ENCODE measurements around the gene NMU.
"Not testable (repeated sequence)": the region's sequence is repeated elsewhere in the genome, so short reads cannot be mapped to it uniquely, and the experiment has no call there.

NMU gene

DNA sequence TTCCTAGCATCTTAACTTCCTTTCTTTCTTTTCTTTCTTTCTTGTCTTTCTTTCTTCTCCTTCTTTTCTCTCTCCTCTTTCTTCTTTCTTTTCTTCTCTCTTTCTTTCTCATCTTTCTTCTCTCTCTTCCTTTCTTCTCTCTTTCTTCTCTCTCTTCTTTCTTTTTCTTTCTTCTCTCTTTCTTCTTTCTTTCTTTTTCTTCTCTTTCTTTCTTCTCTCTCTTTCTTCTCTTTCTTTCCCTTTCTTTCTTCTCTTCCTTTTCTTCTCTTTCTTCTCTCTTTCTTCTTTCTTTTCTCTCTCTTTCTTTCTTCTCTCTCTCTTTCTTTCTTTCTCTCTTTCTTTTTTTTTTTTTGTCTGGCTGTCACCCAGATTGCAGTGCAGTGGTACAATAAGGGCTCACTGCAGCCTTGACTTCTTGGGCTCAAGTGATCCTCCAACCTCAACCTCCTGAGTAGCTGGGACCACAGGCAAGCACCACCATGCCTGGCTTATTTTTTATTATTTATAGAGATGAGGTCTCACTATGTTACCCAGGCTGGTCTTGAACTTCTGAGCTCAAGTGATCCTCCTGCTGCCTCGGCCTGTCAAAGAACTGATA is 17.5 kb downstream of the NMU start:
- no peak for DNase-seq

DNA sequence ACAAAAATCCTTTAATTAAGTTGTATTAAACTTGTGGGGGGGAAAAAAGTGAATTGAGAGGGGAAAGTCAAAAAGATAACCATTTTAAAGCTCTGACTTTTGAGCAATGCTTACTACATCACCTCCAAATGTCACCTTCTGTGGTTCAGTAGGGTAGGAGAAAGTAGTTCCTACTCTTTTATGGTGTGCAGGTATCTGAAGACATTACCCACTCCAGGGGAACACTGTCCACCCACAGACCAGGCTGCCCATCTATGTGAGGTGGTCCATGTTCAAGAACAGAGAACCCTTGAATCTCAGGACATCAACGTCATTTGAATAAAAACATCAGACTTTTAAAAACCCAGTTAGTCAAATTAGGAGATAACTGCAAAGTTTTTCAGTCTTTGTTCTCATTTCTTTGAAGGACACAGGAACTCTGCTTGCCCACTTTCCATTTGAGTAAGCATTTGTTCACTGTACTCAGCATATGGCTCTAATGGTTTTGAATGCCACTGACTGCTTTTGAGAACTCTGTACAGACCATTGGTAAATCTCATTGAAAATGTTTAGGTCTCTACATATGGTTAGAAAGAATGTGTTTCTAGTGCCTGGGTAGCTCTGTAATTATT is 18.4 kb downstream of the NMU start:
- DNase-seq, result no peak

DNA sequence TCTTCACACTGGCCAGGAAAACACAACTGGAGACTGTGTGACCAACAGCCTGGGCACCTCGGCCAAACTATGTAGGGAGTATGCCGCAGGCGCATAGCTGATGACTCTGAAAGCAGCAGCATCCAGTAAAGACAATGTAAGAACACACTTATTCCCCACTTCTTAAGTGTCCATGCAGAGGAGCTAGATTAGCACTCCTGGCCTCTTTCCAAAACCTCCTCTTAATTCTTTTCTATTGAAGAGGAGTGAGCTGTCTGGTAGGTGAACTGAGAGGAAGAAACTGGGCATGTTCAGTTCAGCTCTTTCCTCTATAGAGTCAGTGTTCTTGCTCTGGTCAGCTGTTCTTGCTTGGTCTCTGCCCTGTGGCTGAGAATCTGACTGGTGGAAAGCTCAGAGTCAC is 21.1 kb downstream of the NMU start:
- no peak for DNase-seq

DNA sequence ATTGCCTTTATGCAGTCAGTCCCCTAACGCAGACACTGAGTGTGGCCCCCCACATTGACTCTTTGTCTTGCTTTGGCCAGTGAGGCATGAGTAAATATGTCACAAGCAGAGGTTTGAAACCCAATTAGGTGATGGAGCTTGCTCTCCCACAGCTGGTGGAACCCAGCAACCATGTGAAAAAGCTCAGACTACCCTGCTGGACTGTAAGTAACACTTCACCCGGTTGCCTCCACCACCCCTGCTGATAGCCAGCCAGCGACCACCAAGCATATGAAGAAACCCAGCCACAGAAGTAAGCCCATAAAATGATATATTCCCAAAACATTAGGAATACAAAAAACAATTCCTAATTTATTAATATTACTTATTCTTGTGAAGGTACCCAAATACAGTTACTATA is 22.5 kb downstream of the NMU start:
- DNase-seq, result no peak

DNA sequence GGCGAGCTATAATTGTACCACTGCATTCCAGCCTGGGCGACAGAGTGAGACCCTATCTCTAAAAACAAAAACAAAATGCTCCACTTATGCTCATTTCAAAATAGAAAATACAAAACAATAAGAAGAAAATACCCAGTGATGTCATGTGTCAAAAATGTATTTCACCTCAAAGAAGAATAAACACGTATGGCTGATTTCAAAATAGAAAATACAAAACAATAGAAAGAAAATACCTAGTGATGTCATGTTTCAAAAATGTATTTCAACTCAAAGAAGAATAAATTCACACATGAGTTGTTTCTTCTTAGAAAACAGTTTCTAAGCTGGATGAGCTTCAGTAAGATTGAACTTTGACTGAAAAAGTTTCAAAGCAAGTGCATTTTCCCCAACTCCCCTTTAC is 23.8 kb downstream of the NMU start:
- no peak for DNase-seq

DNA sequence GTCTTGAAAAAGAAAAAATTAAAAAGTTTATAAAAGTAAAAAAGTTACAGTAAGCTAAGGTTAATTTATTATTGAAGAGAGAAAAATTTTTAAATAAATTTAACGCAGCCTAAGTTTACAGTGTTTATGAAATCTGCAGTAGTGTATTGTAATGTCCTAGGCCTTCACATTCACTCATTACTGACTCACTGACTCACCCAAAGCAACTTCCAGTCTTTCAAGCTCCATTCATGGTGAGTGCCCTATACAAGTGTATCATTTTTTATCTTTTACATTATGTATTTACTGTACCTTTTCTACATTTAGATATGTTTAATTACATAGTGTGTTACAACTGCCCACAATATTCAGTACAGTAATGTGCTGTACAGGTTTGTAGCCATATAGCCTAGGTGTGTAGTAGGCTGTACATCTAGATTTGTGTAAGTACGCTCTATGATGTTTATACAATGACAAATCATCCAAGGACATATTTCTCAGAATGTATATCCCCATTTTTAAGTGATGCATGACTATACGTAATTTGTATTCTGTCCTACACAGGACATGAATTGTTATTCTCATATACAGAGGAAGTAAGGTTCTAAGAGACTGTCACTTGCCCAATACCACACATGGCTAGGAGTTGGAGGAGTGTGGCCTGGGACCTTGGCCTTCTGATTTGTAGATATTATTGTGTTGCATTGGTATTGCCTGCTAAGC is 24.6 kb downstream of the NMU start:
- DNase-seq, result no peak

DNA sequence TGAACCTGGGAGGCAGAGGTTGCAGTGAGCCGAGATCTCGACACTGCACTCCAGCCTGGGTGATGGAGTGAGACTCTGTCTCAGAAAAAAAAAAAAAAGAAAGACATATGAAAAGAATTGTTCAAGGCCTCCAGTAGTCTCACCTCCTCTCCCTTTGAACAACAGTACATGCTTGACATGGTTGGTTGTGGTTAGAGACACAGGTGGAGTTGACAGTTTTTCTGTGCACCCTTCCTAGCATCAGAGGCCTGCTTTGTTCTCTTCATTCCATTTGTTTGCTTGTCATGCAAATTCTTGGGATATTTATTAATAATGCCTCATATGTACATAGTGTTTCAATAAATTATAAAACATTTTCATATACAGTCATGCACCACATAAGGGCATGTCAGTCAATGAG is 25.7 kb downstream of the NMU start:
- DNase-seq, result no peak

DNA sequence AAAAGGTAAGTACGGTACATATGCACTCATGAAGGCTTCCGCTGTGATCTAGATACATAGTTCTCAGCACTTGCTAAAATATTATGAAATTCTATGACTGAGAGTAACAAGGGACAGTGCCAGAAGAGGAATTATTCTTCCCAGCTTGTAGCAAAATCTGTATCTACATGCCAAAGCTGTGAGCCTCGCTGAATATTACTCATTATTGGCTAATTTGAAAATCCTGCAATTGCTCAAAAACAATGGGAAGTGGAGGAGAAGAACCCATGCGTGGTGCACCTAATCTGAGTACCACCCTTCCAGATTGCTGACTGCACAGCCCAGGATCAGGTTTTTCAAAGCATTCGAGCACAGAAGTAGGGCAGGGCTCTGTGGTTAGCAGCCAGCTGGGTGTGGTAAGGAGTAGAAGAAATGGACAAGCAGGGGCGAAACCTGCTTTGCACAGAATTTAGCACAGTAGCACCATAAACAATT is 26.7 kb downstream of the NMU start:
- DNase-seq, result no peak

DNA sequence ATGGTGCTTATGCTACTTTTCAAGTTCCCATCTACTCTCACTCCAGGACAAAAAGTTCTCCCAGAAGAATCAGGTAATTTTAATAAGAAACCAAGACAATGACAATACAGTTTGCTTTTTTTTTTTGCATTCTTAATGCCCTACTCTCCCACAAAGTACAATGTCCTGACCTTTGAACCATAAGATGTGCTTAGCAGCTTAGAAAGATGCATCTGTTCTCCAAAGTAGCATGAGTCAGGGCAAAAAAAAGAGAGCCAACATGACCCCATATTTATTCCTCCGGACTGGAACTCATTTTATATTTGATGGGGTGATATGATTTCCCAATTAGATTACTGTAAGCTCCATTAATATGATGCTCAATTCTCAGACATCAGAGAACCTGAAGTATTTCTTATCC is 27.5 kb downstream of the NMU start:
- no peak for DNase-seq

DNA sequence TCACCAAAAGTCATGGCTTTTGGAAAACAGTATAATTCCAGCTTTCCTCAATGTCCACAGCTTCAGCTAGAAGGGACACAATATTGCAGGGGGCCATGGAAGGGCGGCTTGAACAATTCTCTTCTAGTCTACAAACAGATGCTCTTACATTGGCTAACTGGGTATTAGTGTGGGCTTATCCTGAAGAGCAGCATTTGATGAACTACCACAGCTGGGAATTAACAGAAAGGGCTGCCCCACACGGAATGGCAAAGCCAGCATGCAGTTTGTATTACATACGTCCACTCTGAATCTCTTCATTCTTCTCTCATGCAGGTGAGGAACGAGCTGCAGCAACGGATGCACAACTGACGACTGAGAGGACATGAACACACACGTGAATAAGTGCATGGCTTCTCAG is 31.1 kb downstream of the NMU start:
- DNase-seq, result no peak

DNA sequence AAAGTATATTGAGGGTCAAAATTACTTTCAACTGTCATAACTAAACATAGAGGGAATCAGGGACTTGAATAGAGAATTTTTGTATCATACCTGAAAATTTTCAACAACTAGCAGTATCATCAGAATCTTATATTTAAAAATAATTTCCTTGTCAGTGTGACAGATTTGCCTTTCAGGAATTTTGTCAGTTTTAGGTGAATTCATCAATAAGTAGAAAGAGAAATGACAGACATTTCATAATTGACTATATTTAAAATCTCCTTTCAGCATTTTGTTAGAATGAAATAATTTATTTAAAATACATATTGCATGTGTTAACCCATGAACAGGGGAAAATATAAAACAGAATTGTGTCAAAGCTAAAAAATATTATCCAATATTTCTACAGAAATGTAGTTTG is 35.5 kb downstream of the NMU start:
- no peak for DNase-seq

DNA sequence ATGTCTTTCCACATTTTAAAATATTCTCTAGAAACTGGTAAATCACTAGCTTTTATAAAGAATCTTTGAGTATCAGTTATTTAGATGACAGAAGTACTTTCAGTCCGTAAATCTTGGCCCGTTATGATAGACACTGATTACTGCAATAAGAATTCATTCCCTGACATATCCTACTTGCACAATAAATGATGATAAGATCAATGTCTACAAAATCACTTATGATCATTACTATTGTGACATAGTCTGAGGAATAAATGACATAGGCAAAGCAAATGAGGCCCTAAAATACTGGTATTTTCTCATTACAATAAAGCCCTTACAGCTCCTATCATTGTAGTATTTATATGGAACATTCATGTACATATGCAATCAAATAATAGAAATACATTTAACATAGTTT is 37.5 kb downstream of the NMU start:
- no peak for DNase-seq

DNA sequence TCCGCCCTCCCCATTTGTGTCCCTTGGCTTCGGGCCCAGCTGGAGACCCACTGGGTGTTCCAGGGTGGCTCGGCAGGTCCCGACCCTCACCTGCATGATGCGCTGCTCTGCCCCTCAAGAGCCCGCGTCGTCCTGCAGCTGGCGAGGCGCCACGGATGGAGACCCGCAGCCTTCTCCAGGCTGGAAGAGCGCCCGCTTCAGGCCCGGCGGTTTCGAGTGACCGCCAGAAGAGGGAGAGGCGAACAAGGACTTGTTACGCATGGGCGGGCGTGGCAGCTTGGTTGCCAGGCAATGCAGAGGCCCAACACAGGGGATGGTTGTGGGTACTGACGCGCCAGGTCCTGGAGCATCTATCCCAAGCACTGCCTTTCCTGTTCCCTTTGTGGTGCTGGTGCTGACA is 44.1 kb downstream of the NMU start, which contains the start of gene PDCL2:
Gene PDCL2, minus strand, starts transcription at position 232 of the 400 bp plus-strand sequence. Its CDS starts 136 bp downstream, at position 96.
- no peak for DNase-seq

DNA sequence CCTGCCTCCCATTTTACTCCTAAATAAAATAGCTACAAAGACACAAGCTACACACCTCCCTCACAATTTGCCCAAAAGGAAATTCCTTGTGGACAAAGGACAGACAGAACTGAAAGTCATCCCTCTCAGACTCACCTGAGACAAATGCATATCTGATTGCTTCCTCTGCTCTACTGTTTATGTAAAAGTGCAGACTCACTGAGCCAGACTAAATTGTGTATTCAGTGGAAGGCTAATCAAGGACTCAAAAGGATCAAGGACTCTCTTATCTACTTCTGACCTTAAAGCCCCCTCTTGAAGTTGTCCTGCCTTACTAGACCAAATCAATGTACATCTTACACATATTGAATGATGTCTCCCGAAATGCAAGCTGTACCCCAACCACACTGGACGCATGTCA is 47.9 kb downstream of the NMU start:
- no peak for DNase-seq

DNA sequence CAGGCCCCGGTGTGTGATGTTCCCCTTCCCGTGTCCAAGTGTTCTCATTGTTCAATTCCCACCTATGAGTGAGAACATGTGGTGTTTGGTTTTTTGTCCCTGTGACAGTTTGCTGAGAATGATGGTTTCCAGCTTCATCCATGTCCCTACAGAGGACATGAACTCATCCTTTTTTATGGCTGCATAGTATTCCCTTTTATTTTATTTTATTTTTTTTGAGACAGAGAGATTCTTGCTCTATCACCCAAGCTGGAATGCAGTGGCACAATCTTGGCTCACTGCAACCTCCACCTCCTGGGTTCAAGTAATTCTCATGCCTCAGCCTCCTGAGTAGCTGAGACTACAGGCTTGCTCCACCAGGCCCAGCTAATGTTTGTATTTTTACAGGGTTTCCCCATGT is 53.3 kb downstream of the NMU start:
- DNase-seq, result not testable (repeated sequence)

DNA sequence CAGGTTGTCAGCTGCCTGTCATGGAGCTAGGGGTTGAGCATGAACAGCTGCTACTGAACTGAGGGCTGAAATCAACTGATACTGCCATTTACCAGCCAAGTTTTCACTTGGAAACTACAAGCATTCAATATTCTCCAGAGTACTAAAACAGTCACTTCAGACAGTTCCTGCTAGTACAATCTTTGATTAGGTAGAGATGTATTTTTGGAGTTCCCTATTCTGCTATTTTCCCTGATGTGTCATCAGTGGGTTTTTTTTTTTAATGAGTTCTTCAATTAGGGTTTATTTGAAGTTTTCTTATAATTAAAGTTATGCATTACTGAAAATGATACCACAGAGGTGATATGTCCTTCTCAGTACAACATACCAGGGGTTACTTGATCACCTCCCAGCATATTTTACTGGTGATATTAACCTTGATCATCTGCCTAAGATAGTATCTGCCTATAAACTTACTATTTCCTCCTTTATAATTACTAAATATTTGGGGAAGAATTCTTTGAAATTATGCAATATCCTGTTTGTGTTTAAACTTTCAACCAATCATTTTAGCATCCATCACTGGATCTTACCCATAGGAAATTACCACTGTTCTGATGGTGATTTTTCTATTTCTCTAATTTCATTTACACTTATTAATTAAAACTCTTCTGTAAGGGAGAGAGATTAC is 57.6 kb downstream of the NMU start:
- DNase-seq, result no peak

DNA sequence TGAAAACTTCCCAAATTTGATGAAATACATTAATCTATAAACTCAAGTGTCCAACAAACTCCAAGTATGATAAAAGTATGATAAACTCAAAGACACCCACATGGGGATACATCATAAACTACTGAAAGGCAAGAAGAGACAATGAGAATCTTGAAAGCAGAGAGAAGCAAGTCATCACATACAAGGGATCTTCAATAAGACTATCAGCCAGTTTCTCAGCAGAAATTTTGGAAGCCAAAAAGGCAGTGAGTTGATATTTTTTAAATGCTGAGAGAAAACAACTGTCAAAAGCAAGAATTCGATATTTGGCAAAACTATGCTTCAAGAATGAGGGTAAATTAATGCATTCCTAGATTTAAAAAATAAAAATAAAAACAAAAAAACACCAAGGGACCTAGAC is 60.6 kb downstream of the NMU start:
- DNase-seq, result no peak

DNA sequence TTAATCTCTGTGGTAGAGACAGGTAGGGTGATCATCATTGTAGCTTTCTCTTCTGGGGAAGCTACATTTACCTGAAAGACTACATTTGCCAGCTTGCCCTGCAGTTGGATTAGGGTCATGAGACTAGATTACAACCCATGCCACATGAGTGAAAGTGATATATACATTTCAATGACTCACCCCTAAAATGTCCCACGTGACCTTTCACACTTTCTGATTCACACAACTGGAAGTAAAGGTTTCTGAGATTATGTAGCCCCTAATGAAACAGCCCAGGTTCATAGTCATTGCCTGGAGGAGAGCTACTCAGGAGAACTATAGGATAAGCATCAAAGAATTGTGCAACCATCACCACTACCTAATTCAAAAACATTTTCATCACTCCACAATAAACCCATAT is 61.8 kb downstream of the NMU start:
- DNase-seq, result no peak

DNA sequence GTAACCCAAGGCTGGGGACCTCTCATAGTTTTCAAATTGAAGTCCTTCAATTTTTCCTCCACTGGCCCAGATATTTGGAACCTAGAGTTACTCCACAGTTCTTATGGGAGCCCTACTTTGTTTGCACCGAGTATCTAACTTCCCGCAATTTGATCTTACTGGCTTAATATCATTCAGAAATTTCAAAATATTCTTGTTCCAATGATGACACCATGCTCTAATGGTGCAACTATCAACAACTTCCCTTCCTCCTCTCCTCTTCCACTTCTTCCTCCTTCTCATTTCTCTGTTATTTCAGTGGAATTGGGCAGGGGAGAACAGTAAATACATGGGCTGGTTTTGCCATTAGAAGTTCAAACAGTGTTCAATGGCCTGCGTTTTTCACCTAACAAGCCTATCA is 64.3 kb downstream of the NMU start:
- no peak for DNase-seq

DNA sequence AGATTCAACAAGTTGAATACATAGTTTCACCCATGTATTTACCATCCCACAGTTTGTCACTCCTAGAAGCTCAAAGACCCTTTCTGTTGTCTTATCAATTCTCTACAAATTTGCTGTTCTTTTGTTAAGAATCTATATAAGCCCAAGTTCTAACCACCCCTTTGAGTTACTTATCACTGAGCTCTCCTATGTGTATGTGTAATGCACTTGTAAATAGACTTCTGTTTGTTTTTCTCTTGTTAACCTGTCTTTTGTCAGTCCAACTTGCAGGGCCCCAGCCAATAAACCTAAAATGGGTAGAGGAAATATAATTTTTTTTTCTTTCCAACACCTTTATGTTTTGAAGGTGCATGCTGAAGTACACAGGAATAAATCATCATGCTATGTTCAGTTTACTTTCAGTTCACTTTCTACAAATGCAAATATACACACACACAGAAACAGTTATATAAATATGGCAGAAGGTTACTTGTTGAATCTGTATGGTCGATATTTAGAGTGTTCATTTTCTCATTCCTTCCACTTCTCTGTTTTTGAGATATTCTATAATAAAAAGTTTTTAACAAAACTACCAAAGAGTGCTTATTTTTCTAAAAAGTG is 67.1 kb downstream of the NMU start:
- no peak for DNase-seq

DNA sequence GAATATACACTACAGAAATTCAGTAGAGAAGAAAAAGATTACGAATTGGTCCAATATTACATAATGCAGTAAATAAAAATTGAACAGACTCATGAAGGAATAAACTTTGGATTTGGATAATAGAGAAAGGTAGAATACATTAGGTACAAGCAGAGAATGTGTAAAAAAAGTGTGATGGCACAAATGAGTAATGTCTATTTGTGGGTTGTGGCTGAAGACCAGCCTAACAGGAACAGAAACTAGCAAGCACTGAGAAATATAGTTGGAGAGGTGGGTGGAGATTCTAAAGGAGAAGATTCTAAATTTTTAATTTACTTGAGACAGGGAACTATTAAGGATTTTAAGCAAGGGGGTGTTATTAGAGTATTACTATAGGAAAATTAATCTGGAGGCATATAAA is 74.2 kb downstream of the NMU start:
- no peak for DNase-seq

DNA sequence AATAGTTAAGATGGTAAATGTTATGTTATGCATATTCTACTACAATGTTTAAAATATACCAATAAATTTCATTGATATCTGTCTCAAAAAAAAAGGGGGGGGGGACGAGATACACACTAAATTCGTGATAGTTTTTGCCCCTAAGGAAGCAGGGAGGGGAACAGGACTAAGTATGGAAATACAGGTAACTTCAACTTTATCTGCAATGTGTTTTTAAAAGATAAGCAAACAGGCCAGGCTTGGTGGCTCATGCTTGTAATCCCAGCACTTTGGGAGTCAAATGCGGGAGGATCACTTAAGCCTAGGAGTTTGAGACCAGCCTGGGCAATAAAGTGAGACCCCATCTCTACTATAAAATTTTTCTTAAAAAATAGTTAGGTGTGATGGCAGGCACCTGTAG is 76.0 kb downstream of the NMU start:
- DNase-seq, result no peak

DNA sequence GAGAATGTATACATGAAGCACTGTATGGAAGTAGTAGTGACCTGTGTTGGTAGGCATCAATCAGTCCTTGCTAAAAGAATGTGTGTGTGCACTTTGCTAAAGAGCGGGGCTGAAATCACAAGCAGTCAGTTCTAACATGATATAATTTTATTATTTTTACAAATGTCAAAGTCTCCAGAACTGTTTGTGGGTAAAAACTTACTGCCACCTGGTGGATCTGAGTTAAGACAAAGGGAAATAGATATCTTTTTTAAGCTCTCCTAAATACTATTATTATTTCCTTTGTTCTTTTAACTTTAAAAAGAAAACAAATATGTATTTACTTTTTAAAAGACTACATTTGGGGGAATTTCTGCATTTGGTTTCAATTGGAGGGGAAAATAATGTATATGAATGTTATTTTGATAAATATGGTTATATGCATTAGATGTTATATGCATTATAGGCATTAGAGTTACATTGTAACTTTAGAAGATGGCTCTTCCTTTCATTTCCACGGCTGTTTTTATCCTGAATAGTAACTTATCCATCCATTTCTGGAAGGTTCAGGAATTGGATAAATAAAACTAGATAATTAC is 81.6 kb downstream of the NMU start:
- DNase-seq, result no peak

All from activated gamma-delta T cell (primary cell).